H1 (cell line): ENCODE data around the gene ACYP2. TPM values are rescaled to one million over a fixed set of nuclear protein-coding genes. Genes with fewer than 3 reads are reported as not detected.

Experiments
- CTCF ChIA-PET: fragments of 300-600 bp; sonication (Branson Sonifier 250); formaldehyde crosslinking; loops from one replicate; lab custom pipeline; 2021; ENCODE audit not compliant: partially characterized antibody; lab: Charles Lee
- POLR2A ChIA-PET: fragments of 300-600 bp; sonication (Branson Sonifier 250); formaldehyde crosslinking; loops from one replicate; lab custom pipeline; 2021; ENCODE audit warnings: inconsistent platforms; ENCODE audit not compliant: partially characterized antibody; lab: Charles Lee
- DNase-seq, 2 experiments: peaks; one replicate each; pipeline versions ENCODE4 v3.0.0 to v3.0.0-alpha.2; 2010 to 2022; ENCODE audit warnings: low spot score in 2 of 2, low read depth in 1 of 2, mixed read lengths in 1 of 2
- FAIRE-seq: peaks from 2 replicates; lab custom pipeline; 2011; peaks lifted over from hg19 to GRCh38; lab: Jason Lieb, UNC
- H2AFZ ChIP-seq: 2 replicates; pipeline ENCODE4 v1.8.1; 2012; ENCODE audit warnings: low read length, inconsistent platforms
- H2AK5ac ChIP-seq: 2 replicates; pipeline ENCODE4 v1.6.1; 2013; ENCODE audit warnings: low read depth, low read length
- H2BK120ac ChIP-seq: replicated peaks from 2 replicates; pipeline ENCODE3; 2013; ENCODE audit warnings: low read depth, low read length, inconsistent platforms
- H2BK12ac ChIP-seq: 2 replicates; pipeline ENCODE4 v1.6.1; 2013; ENCODE audit warnings: low read depth, low read length
- H2BK15ac ChIP-seq: 2 replicates; pipeline ENCODE4 v1.6.1; 2013; ENCODE audit warnings: low read length
- H2BK20ac ChIP-seq: 2 replicates; pipeline ENCODE4 v1.6.1; 2013; ENCODE audit warnings: low read length
- H2BK5ac ChIP-seq: 2 replicates; pipeline ENCODE4 v1.6.1; 2013; ENCODE audit warnings: low read depth, low read length
- H3K14ac ChIP-seq: 2 replicates; pipeline ENCODE4 v1.6.1; 2013; ENCODE audit warnings: inconsistent platforms; ENCODE audit not compliant: insufficient read length
- H3K18ac ChIP-seq: 2 replicates; pipeline ENCODE4 v1.6.1; 2013; ENCODE audit warnings: low read length; ENCODE audit errors: extremely low read depth
- H3K23ac ChIP-seq: 2 replicates; pipeline ENCODE4 v1.6.1; 2013; ENCODE audit warnings: inconsistent platforms; ENCODE audit not compliant: insufficient read length
- H3K23me2 ChIP-seq: 2 replicates; pipeline ENCODE4 v1.6.1; 2013; ENCODE audit warnings: low read depth, low read length
- H3K27ac ChIP-seq: 2 replicates; pipeline ENCODE4 v1.6.1; 2011; ENCODE audit warnings: low read depth, low read length, inconsistent platforms
- H3K27me3 ChIP-seq, 4 experiments: replicated peaks in 1 of 4; 1 replicate in 1 of 4; 2 replicates in 3 of 4; pipeline versions ENCODE4 v1.6.1 to v1.8.1; 2011 to 2013; ENCODE audit warnings: low read length in 3 of 4, mild to moderate bottlenecking in 3 of 4, inconsistent platforms in 2 of 4, mixed read lengths in 2 of 4, moderate library complexity in 1 of 4; ENCODE audit not compliant: control insufficient read depth in 3 of 4, insufficient read depth in 3 of 4; ENCODE audit errors: extremely low read depth in 1 of 4
- H3K36me3 ChIP-seq, 4 experiments: 2 replicates each; pipeline versions ENCODE4 v1.6.1 to v1.8.1; 2011 to 2013; ENCODE audit warnings: mild to moderate bottlenecking in 4 of 4, low read length in 3 of 4, moderate library complexity in 2 of 4, control low read depth in 1 of 4, inconsistent platforms in 1 of 4; ENCODE audit not compliant: insufficient read depth in 4 of 4, control insufficient read depth in 2 of 4
- H3K4ac ChIP-seq: replicated peaks from 2 replicates; pipeline ENCODE3; 2013; ENCODE audit warnings: low read length, low read depth, mixed read lengths, inconsistent platforms; ENCODE audit not compliant: insufficient read length
- H3K4me1 ChIP-seq, 4 experiments: replicated peaks in 1 of 4; 1 replicate in 1 of 4; 2 replicates in 3 of 4; pipeline versions ENCODE4 v1.6.1 to v1.8.1; 2011 to 2013; ENCODE audit warnings: low read length in 3 of 4, inconsistent platforms in 2 of 4, mixed read lengths in 1 of 4; ENCODE audit not compliant: insufficient read depth in 4 of 4, control insufficient read depth in 3 of 4
- H3K4me2 ChIP-seq, 2 experiments: 2 replicates each; pipeline versions ENCODE4 v1.6.1 to v1.8.1; 2011 to 2013; ENCODE audit warnings: low read depth in 2 of 2, low read length in 2 of 2, control low read depth in 1 of 2, inconsistent platforms in 1 of 2, mild to moderate bottlenecking in 1 of 2; ENCODE audit not compliant: insufficient read depth in 1 of 2
- H3K4me3 ChIP-seq, 4 experiments: fragments of 200-600, 300-600 bp in 1 of 4; sonication (generic), shearing (Covaris generic), sonication (Bioruptor Twin) in 1 of 4; 2 replicates each; pipeline versions ENCODE4 v1.5.1 to v1.8.1; 2011 to 2016; ENCODE audit warnings: low read length in 4 of 4, low read depth in 3 of 4, control low read depth in 2 of 4, inconsistent platforms in 2 of 4, mild to moderate bottlenecking in 2 of 4, mixed read lengths in 1 of 4, moderate library complexity in 1 of 4; ENCODE audit not compliant: insufficient read depth in 2 of 4; ENCODE audit errors: extremely low read depth in 1 of 4
- H3K56ac ChIP-seq: replicated peaks from 2 replicates; pipeline ENCODE3; 2013; ENCODE audit warnings: low read depth, mild to moderate bottlenecking, mixed read lengths, low read length, inconsistent platforms; ENCODE audit not compliant: insufficient read length
- H3K79me1 ChIP-seq: 2 replicates; pipeline ENCODE4 v1.6.1; 2013; ENCODE audit warnings: low read depth, low read length, control low read depth
- H3K79me2 ChIP-seq, 2 experiments: 2 replicates each; pipeline versions ENCODE4 v1.6.1 to v1.8.1; 2012 to 2013; ENCODE audit warnings: low read length in 2 of 2, mild to moderate bottlenecking in 2 of 2, inconsistent platforms in 1 of 2; ENCODE audit not compliant: insufficient read depth in 2 of 2, control insufficient read depth in 1 of 2
- H3K9ac ChIP-seq, 4 experiments: replicated peaks in 1 of 4; 1 replicate in 1 of 4; 2 replicates in 3 of 4; pipeline versions ENCODE4 v1.6.1 to v1.8.1; 2011 to 2013; ENCODE audit warnings: low read depth in 3 of 4, low read length in 3 of 4, control low read depth in 2 of 4, mild to moderate bottlenecking in 2 of 4, moderate library complexity in 2 of 4, inconsistent platforms in 1 of 4; ENCODE audit errors: extremely low read depth in 1 of 4
- H3K9me3 ChIP-seq, 2 experiments: 2 replicates each; pipeline versions ENCODE4 v1.6.1 to v1.8.1; 2012 to 2013; ENCODE audit warnings: mild to moderate bottlenecking in 2 of 2, moderate library complexity in 2 of 2, control low read depth in 1 of 2, inconsistent platforms in 1 of 2, low read depth in 1 of 2, low read length in 1 of 2, mixed read lengths in 1 of 2; ENCODE audit not compliant: insufficient read depth in 2 of 2
- H4K20me1 ChIP-seq, 2 experiments: replicated peaks in 1 of 2; 2 replicates each; pipeline versions ENCODE3 to v1.8.1; 2011 to 2013; ENCODE audit warnings: inconsistent platforms in 2 of 2, low read length in 2 of 2, mild to moderate bottlenecking in 1 of 2; ENCODE audit not compliant: insufficient read depth in 2 of 2, control insufficient read depth in 1 of 2
- H4K5ac ChIP-seq: 2 replicates; pipeline ENCODE4 v1.6.1; 2013; ENCODE audit warnings: low read length, low read depth, mixed read lengths, inconsistent platforms; ENCODE audit not compliant: insufficient read length
- H4K8ac ChIP-seq: 2 replicates; pipeline ENCODE4 v1.8.0; 2013; ENCODE audit warnings: mild to moderate bottlenecking, moderate library complexity, low read length, inconsistent platforms; ENCODE audit not compliant: insufficient read depth; ENCODE audit errors: extremely low read depth
- H4K91ac ChIP-seq: replicated peaks from 2 replicates; pipeline ENCODE3; 2013; ENCODE audit warnings: low read length, mixed read lengths, inconsistent platforms; ENCODE audit not compliant: insufficient read length
- RFX5 ChIP-seq: IDR thresholded peaks from 2 replicates; pipeline ENCODE4 v1.6.1; 2011; ENCODE audit warnings: low read depth, low read length, improper control_type of control experiment, borderline replicate concordance
- SP2 ChIP-seq: IDR thresholded peaks from 2 replicates; pipeline ENCODE4 v1.6.1; 2012; ENCODE audit warnings: mild to moderate bottlenecking, low read length, inconsistent platforms
- TBP ChIP-seq: IDR thresholded peaks from 2 replicates; pipeline ENCODE4 v1.6.1; 2011; ENCODE audit warnings: low read depth, low read length, improper control_type of control experiment
- WGBS, 2 experiments: shearing (Covaris generic) in 1 of 2; methylation state at CpG; one replicate each; pipeline versions ENCODE4 v1.1.6 to v1.1.7; 2013 to 2015; ENCODE audit warnings: low lambda C conversion rate in 2 of 2, mixed read lengths in 2 of 2, inconsistent platforms in 1 of 2, low coverage in 1 of 2, missing lambda C conversion rate in 1 of 2; ENCODE audit not compliant: insufficient replicate concordance in 2 of 2, insufficient coverage in 1 of 2, insufficient read length in 1 of 2; ENCODE audit errors: extremely low coverage in 1 of 2, missing lambda C conversion rate in 1 of 2; 5-methylcytosine and 5-hydroxymethylcytosine counted together
- polyA plus RNA-seq, 7 experiments: library from polyadenylated mRNA; depleted of rRNA in 3 of 7; stranded (reverse) in 5 of 7; unstranded in 2 of 7; fragments of >200 nt in 5 of 7; fragments of 200-250 nt in 2 of 7; gene quantifications; 1 replicate in 5 of 7; 2 replicates in 1 of 7; 4 replicates in 1 of 7; pipeline versions ENCODE4 v1.2.1 to v1.2.3, GENCODE V29; 2011 to 2013; ENCODE audit warnings: missing spikeins in 2 of 7, mixed read lengths in 2 of 7
- total RNA-seq: library from RNA; stranded (reverse); fragmentation: NEBNext Ultra II Directional; extraction: Animal tissue kit (Norgen Biotek cat#: 25700); gene quantifications from 2 replicates; pipeline ENCODE4 v1.2.1, GENCODE V29; 2021

Gene ACYP2
- total and polyA plus RNA-seq, 2 of the 8 experiments (the other 6 are each of a cell fraction or from before 2014, with no cell fraction given), result 3.4 to 4.4 TPM

DNA sequence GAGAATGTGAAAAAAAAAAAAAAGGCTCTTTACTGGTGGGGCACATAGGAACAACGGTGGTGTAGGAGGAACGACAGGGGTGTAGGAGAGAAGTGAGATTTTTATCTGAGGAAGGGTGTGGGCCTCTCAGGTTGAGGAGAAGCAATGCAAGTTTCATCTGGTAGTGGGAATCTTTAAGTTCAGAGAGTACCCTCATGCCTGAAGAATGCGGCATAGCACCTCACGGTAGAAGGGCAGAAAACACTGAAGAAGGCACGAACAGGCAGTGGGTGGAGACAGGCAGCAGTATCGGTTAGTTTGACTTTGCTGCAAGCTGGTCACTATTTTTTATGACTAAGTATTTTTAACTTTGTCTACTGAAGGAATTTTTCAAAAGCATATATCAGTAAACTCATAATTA, 192.8 kb downstream of the ACYP2 start:
- H3K9me3 ChIP-seq, result no peaks in the 10 kb centered on the region

More for the DNA sequence above, 192.8 kb downstream of the ACYP2 start:
- H3K56ac ChIP-seq, result no peak overlapping the region
- H3K23ac ChIP-seq, result no peak overlapping the region
- H3K27me3 ChIP-seq, result no peaks in the 10 kb centered on the region
- no peaks in the 10 kb centered on the region for H3K4me1 ChIP-seq
- H2BK15ac ChIP-seq, result no peak overlapping the region
- no peaks in the 10 kb centered on the region for H3K36me3 ChIP-seq
- H3K4me2 ChIP-seq, result no peak overlapping the region
- TF ChIP-seq TBP (no peak), SP2 (no peak), RFX5 (no peak)
- 93% methylated on average over 6 of the region's 6 CpGs; no CpG with 5 or more reads in 1 of the 2 experiments for WGBS, 2 experiments
- no peak overlapping the region for H4K8ac ChIP-seq
- H2AK5ac ChIP-seq, result no peak overlapping the region
- DNase-seq (no peak), FAIRE-seq (no peak)
- ChIA-PET CTCF (interaction anchor here (0.5 kb wide), 1 partner anchor 53 kb away, joined by 3 read pairs; no protein-coding TSS in a partner anchor), POLR2A (no interaction called here)
- no peak overlapping the region for H3K18ac ChIP-seq
- no peak overlapping the region for H2BK120ac ChIP-seq
- H3K4ac ChIP-seq, result no peak overlapping the region
- H3K79me1 ChIP-seq, result no peaks in the 10 kb centered on the region
- H3K27ac ChIP-seq, result no peak overlapping the region
- H3K14ac ChIP-seq, result no peak overlapping the region
- H2BK12ac ChIP-seq, result no peak overlapping the region
- no peak overlapping the region for H2AFZ ChIP-seq
- no peaks in the 10 kb centered on the region for H4K20me1 ChIP-seq
- H3K4me3 ChIP-seq, result no peak overlapping the region
- no peak overlapping the region for H4K91ac ChIP-seq
- no peak overlapping the region for H4K5ac ChIP-seq
- H3K9ac ChIP-seq, result no peak overlapping the region
- H3K23me2 ChIP-seq, result no peaks in the 10 kb centered on the region
- no peak overlapping the region for H2BK5ac ChIP-seq
- no peaks in the 10 kb centered on the region for H3K79me2 ChIP-seq
- no peak overlapping the region for H2BK20ac ChIP-seq
